SH-SY5Y (cell line): Measurements from ENCODE around the gene STK35.

ENCODE experiments used
- GATA2 ChIP-seq: IDR thresholded peaks from 2 replicates; pipeline ENCODE4 v1.6.1; 2011; ENCODE audit warnings: mild to moderate bottlenecking, low read depth, low read length
- GATA3 ChIP-seq: IDR thresholded peaks from 2 replicates; pipeline ENCODE4 v1.6.1; 2011; ENCODE audit warnings: low read depth, mild to moderate bottlenecking, low read length, moderate library complexity

DNA sequence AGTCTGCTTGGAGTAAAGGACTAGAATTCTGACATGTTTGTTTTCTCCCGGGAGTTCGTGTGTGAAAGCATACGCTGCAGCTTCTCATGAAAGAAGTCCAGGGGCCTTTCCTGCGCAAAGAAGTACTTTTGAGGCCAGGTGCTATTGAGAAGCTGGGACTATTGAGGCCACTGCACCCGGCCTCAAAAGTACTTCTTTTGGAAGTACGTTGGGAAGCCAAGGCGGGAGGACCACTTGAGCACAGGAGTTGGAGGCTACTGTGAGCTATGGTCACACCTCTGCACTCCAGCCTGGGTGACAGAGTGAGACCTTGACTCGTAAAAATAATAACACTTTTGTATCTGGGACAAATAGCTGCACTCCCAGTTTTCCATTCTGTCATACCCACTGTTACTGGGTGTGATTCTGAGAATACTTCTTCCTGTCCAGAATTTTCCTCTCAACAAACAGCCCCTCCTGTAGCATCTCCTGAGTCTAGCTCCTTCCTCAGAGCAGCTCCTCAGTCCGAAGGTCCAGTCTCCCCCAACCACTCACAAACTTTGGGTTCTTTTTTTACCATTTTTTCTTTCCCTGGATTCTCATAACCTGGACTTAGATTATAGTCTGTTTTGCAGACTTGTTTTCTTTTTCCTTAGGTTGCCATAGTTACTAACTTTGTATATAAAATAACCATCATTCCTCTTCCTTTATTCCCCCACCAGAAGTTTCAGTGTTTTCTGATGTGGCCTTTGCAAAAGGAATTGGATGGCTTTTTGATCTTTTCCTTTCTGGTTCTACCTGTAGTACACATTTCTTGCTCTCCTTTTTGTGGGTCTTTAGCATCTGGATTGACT is 12.7 kb downstream of the STK35 start:
- TF ChIP-seq GATA2 (no peak), GATA3 (no peak)
